ENCODE measurements around the gene WDR76.

- no peak for TF ChIP-seq CTCF (IDR thresholded peaks at IDR 0.05)
- no peak for TF ChIP-seq POLR2AphosphoS5 (IDR thresholded peaks at IDR 0.05)
- TF ChIP-seq POLR2A (IDR thresholded peaks at IDR 0.05): no peak
Measured at GRCh38 chr15:43881944-43882343, 55.1 kb downstream of the WDR76 start.
